ENCODE data around the gene TRIP11.
"Not testable (repeated sequence)": the region's sequence is repeated elsewhere in the genome, so short reads cannot be mapped to it uniquely, and the experiment has no call there.

TRIP11 gene

GRCh38 chr14:92039719-92040430 lies at the start of gene TRIP11:
TSS of gene TRIP11 (minus strand) at chr14:92040059. CDS start at chr14:92039685, 374 bp downstream.
- peak; percentile 88 to 89 for DNase-seq

GRCh38 chr14:92088494-92088893 lies 48.6 kb upstream of the TRIP11 start:
- no peak for DNase-seq

GRCh38 chr14:92074555-92074954 lies 34.7 kb upstream of the TRIP11 start:
- DNase-seq = no peak

GRCh38 chr14:92058006-92058917 lies 18.4 kb upstream of the TRIP11 start:
- no peak for DNase-seq

- no peak for DNase-seq
Observed at GRCh38 chr14:92049781-92050180, 9.9 kb upstream of the TRIP11 start.

- DNase-seq = not testable (repeated sequence)
Observed at GRCh38 chr14:92049221-92049620, 9.4 kb upstream of the TRIP11 start.

- not testable (repeated sequence) for DNase-seq
Observed at GRCh38 chr14:92045904-92046303, 6.0 kb upstream of the TRIP11 start.

GRCh38 chr14:92041766-92042165 lies 1.9 kb upstream of the TRIP11 start:
- DNase-seq = not testable (repeated sequence)

GRCh38 chr14:92041203-92041602 lies 1.3 kb upstream of the TRIP11 start:
- no peak for DNase-seq

GRCh38 chr14:92040431-92041051 lies 682 bp upstream of the TRIP11 start:
- DNase-seq = peak; percentile 43 to 51

- peak; percentile 51 to 56 for DNase-seq
Observed at GRCh38 chr14:92039063-92039718, 668 bp downstream of the TRIP11 start.

- DNase-seq = no peak
Observed at GRCh38 chr14:92037989-92038388, 1.9 kb downstream of the TRIP11 start.

- no peak for DNase-seq
Observed at GRCh38 chr14:92035890-92036289, 4.0 kb downstream of the TRIP11 start.

- no peak for DNase-seq
Observed at GRCh38 chr14:92033906-92034687, 5.8 kb downstream of the TRIP11 start.

GRCh38 chr14:92033433-92033832 lies 6.4 kb downstream of the TRIP11 start:
- no peak for DNase-seq

GRCh38 chr14:92026548-92027190 lies 13.2 kb downstream of the TRIP11 start:
- DNase-seq = no peak

GRCh38 chr14:92022036-92022435 lies 17.8 kb downstream of the TRIP11 start:
- no peak for DNase-seq

- no peak for DNase-seq
Observed at GRCh38 chr14:92021523-92021922, 18.3 kb downstream of the TRIP11 start.

GRCh38 chr14:92014040-92014439 lies 25.8 kb downstream of the TRIP11 start:
- DNase-seq = no peak

- no peak for DNase-seq
Observed at GRCh38 chr14:92012121-92012748, 27.6 kb downstream of the TRIP11 start.

- no peak for DNase-seq
Observed at GRCh38 chr14:92010644-92011043, 29.2 kb downstream of the TRIP11 start.

All from Kasumi-1 (cell line).